Measurements from ENCODE around the gene LCAT.
"Not testable (repeated sequence)": the region's sequence is repeated elsewhere in the genome, so short reads cannot be mapped to it uniquely, and the experiment has no call there.

Gene LCAT

DNA sequence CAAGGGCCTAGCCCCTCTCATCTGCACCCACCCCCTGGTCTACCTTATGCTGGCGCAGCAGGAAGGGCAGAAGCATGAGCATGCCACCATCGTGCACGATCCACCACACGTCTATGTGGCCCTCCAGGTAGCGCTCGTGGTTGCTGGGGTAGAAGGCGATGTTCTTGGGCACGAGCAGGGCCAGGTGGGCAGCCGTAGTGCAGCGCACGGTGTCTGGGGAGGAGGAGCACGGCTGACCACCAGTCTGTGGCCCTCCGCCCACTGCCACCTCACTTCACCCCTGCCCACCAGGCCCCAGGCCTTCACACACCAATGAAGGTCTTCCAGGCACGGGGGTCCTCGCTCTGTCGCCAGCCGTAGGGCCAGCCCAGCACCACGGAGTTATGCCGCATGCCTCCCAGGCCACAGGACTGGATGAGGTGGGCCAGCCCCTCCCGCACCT is 2.2 kb upstream of the LCAT start:
- no peak for DNase-seq

- DNase-seq: no peak
Observed at GRCh38 chr16:67945392-67945933, 1.5 kb upstream of the LCAT start.

DNA sequence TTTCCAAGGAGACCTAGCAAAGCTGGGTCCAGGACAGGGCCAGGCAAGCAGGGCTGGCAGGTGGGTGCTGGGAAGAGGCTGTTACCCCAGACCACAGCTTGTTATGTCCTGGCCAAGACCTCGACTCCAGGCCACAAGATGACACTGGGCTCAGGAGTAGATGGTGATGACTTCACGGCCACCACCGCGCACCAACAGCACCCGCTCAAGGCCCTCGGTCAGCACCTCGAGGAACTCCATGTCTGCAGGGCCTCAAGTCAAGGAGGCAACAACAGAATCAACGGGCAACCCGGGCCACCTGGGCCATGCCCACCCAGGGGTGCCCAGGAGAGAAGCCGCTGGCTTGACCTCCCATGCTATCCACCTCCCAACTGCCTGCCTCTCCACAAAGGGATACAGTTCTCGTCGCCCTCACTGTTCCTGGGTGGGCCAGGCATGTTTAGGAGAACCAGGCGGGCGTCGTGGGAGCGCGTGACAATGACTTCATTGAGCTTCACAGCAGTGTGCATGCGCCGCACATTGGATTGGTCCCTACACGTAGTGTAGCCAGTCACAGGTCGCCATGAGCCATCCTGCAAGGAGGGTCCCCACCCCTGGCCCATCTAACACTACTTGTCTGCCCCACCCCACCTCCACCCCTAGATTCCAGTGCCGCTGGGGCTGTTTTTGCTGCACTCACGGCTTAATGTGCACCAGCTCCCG is 921 bp upstream of the LCAT start:
- DNase-seq: no peak

- no peak for DNase-seq
Observed at GRCh38 chr16:67943256-67943618, 683 bp downstream of the LCAT start.

GRCh38 chr16:67942510-67943255 is 1.2 kb downstream of the LCAT start:
- DNase-seq: no peak

DNA sequence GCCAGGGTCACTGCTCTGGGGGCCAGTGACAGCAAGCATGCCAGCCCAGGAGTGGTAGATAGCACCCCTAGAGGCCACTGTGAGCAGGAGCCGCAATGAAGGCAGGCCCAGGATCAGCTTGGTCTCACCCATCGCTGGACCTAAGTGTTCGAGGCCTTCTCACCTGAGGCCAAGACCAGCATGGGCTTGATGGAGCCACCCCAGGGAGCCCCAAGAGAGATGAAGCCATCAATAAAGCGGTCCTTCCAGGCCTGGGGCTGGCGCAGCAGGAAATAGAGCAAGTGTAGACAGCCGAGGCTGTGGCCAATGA is 1.8 kb downstream of the LCAT start:
- DNase-seq: peak; percentile 9

DNA sequence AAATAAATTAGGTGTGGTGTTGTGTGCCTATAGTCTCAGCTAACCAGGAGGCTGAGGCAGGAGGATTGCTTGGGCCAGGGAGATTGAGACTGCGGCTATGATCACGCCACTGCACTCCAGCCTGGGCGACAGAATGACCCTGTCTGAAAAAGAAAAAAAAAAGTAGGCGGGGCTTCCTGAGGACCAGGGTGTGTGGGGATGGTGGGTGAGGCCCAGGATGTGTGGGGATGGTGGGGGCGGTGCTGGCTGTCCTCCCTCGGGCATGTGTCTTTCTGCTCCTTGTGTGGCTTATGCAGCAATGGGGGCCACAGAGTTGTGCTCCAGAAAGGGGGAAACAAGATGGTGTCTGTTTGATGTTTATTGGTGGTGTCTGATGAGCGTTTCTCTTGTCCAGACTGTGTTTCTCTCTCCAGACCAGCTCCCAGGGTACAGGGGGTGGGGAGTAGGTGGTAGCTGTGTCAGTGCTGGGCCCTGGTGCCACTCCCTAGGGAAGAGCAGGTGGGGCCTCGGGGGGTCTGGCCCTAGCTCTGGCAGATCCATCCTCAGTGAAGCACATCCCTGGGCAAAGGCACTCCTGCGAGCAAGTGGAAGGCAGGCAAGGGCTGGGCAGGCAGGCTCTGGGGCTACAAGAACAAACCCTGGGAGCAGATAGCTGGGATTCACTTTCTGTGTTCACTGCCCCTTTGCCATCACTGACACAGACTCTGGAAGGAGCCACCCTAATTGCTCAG is 2.3 kb downstream of the LCAT start:
- no peak for DNase-seq

- DNase-seq: no peak
Observed at GRCh38 chr16:67940446-67941089, 3.4 kb downstream of the LCAT start.

DNA sequence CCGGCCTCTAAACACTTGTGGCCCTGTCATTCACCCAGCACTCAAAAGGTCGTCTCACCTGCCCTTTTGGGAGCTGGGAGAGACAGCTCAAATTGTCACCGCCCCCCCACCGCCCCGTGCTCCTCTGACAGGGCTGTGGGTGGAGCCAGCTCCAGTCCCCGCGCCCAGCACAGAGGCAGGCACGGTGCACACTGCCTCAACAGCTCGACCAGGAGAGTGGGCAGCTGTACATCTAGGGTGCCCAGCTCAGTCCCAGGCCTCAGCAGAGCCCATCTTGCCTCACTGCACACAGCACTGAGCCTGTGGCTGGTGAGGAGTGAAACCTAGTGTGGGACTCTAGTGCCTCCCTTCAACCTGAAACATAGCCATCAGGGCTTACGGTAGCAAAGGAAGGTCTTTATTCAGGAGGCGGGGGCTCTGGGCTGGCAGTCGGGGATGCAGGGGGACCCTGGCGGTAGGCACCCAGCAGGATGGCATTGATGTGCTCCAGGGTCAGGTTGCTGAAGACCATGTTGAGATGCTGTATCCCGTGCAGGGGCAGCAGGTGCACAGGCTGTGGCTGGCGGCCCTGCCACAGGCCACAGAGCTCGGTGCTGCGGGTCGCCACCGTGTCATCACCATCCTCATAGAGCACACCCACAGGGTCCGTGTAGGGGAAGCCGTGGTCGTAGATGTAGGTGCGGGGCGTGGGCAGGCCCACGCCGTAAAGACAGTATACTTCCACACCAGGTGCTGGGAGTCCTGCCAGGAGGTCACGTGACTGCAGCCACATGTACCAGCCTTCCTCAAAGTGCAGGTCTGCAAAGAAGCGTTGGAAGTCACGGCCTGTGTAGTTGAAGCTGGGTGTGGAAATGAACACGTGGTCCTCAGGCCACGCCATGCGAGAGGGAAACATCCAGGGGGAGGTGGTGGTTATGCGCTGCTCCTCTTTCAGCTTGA is 4.1 kb downstream of the LCAT start:
- DNase-seq: peak; percentile 36

GRCh38 chr16:67937713-67938112 is 6.2 kb downstream of the LCAT start:
- not testable (repeated sequence) for DNase-seq

GRCh38 chr16:67936880-67937605 is 6.9 kb downstream of the LCAT start:
- DNase-seq: peak; percentile 78

GRCh38 chr16:67936124-67936879 is 7.6 kb downstream of the LCAT start, which contains the start of gene PSMB10:
PSMB10 (minus strand) TSS chr16:67936850; CDS start chr16:67936749, 101 bp downstream.
- no peak for DNase-seq

DNA sequence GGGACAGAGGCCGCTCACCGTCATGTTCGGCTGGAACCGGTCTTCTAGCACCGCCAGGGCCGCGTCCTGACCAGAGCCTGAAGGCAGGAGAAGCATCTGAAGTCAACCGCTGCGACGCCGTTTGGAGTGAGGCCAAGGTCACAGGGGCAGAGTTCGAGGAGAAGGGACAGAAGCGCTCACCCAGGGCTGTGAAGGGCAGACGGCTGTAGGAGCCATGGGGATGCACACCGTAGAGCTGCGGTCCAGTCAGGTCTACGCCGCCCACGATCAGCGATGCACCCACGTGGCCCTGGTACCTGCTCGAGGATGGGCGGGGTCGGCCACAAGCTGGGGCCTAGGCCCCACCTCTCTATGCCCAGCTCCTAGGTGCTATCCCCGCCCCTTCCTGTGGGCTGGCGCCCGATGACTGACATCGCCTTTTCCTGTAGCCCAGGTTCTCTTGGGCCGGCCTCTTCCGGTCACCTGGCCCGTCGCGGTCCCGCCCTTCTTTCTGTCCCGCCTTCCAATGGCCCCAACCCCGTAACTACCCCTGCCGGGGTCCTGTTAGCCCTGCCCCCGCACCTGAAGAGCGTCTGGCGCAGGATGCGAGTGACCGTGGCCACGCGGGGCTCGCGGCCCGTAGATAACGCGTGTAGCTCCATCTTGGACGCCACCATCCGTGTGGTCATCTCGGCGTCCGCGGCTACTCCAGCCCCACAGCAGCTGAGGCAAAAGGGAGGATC is 8.4 kb downstream of the LCAT start:
- peak; percentile 96 for DNase-seq

DNA sequence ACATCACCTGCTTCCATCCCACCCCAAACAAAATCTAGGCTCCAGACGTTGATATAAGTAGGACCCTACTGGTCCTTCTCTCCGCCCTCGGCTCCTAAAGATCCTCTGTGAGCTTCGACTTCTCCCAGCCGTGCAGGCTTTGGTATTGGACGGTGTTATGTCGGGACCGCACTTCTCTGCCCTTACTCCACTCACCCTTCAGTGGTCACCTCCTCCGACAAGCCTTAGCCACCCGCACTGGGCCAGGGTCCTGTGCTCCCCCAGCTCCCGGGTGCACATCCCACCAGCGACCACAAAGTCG is 8.9 kb downstream of the LCAT start:
- no peak for DNase-seq

DNA sequence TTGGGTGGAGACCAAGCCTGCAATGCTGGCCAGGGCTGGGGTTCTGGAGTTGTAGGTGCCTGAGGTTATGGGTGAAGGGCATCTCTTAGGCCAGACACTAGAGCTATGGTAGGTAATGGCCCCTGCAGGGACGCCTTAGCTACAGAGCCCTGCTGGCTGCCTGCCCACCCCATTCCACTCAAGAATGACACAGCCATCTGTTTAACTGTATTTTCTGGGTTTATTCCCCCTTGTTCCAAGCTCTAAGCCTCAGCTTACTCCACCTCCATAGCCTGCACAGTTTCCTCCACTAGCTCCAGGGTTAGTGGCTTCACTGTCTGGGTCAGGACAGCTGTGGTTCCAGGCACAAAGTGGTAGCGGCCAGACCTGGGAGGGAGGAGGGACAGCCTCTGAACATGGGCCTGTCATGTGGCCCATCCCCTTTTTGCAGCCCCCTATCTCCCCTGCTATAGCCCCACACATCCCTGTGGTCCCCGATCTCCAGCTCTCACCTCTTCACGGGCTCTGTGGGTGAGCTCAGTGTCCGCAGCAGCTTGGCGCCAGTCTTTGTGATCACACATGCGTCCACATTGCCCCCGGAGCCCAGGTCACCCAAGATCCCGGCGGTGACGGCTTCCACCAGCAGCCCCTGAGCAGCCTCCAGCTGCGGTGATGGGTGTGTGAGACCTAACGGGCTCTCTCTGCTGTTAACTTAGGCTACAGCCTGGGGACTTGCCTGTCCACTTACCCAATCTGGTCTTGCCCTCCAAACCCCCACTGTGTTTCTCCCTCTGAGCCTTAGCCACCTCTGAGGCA is 9.4 kb downstream of the LCAT start:
- DNase-seq: no peak

DNA sequence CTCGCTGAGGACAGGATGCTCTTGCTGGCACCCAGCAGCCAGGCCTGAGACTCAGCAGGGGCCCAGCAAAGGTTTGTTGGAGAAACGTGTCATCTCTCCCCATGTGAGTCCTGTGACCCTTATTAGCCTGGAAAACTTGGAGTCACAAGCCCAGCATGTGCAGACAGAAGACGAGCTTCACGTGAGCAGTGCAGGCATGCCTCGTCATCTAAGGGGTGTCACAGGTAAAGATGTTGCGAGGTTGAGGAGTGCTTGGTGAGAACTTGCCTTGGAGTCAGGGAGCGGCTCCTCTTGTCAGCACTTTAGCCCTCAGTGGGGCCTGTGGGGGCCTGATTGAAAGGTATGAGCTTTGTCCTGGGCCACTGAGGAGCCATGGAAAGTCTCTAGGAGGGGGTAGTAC is 10.1 kb downstream of the LCAT start:
- no peak for DNase-seq

DNA sequence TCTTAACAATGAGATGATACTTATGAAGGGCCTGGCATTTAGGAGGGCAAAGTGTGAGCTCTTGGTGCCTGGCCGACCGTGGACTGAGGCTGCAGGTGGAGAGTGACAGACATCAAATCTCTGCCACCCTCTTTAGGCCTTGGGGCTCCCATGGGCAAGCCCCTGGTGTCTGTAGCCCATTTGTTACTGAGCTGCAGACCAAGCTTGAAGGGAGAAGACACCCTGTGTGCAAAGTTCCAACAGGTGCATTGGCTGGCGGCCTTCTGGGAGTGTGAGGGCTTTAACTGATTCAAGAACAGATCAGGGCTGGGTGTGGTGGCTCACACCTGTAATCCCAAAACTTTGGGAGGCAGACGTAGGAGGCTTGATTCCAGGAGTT is 11.5 kb downstream of the LCAT start:
- DNase-seq: no peak

DNA sequence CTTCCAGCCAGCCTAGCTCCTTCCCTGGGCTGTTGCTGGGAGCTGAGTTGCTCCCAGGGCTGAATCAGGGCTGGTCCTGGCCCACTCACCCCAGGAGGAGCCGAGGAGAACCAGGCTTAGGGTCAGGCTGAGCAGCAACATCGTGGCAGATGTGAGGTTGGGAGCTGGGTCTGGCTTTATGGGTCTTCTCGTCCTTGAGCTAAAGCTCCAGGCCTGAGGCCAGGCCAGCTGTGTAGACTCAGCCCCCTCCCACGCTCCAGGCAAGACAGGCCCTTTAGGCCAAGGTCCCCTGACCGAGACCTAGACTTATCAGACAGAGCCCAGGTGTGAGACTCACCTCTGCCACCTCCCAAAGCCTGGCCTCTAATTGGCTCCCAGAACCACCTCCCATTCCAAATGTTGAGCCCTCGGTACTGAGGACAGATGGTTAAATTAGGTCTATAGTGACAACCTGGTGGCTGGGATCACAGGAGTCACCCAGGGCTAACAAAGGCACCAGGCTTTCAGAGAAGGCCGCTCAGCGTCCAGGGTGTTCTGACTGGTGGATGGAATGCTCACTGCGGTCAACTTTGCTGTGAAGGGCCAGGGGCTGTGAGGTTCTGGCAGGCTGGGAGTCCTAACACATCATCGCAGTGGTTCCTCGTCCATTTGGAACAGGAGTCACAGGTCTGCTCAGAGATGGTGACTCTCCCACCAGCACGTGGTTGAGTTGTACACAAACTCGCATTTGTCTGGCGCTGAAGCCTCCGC is 12.0 kb downstream of the LCAT start, which contains the start of gene CTRL:
Gene CTRL, minus strand, starts transcription at position 151 of the 750 bp plus-strand sequence. Its CDS starts 10 bp downstream, at position 141.
- no peak for DNase-seq
